LNCaP clone FGC (cell line): ENCODE measurements around the gene EIF2S2.

ENCODE experiments used
- DNase-seq: peaks from one replicate; pipeline ENCODE4 v3.0.0-alpha.2; 2011; ENCODE audit warnings: low read depth
- H3K4me3 ChIP-seq: 2 replicates; pipeline ENCODE4 v1.5.1; 2011; ENCODE audit warnings: mild to moderate bottlenecking, low read depth, low read length, control low read depth
- TF ChIP-seq, protein P1 (sequence below): IDR thresholded peaks from 2 replicates; pipeline ENCODE4 v1.5.1; 2012; ENCODE audit warnings: mild to moderate bottlenecking; ENCODE audit not compliant: control insufficient read depth, insufficient read depth; ENCODE audit errors: extremely low read depth

The EIF2S2 gene

GRCh38 chr20:34043025-34043424, 69.0 kb downstream of the EIF2S2 start:
- no peak overlapping the region for H3K4me3 ChIP-seq
- TF ChIP-seq, protein P1, sequence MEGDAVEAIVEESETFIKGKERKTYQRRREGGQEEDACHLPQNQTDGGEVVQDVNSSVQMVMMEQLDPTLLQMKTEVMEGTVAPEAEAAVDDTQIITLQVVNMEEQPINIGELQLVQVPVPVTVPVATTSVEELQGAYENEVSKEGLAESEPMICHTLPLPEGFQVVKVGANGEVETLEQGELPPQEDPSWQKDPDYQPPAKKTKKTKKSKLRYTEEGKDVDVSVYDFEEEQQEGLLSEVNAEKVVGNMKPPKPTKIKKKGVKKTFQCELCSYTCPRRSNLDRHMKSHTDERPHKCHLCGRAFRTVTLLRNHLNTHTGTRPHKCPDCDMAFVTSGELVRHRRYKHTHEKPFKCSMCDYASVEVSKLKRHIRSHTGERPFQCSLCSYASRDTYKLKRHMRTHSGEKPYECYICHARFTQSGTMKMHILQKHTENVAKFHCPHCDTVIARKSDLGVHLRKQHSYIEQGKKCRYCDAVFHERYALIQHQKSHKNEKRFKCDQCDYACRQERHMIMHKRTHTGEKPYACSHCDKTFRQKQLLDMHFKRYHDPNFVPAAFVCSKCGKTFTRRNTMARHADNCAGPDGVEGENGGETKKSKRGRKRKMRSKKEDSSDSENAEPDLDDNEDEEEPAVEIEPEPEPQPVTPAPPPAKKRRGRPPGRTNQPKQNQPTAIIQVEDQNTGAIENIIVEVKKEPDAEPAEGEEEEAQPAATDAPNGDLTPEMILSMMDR = no peak
- DNase-seq = no peak

GRCh38 chr20:34042262-34042661, 69.8 kb downstream of the EIF2S2 start:
- no peak for DNase-seq
- no peak overlapping the region for H3K4me3 ChIP-seq
- TF ChIP-seq, protein P1 = no peak

- DNase-seq = no peak
- TF ChIP-seq, protein P1 = no peak
- H3K4me3 ChIP-seq = no peak overlapping the region
Measured at GRCh38 chr20:34041226-34041625, 70.8 kb downstream of the EIF2S2 start.

DNA sequence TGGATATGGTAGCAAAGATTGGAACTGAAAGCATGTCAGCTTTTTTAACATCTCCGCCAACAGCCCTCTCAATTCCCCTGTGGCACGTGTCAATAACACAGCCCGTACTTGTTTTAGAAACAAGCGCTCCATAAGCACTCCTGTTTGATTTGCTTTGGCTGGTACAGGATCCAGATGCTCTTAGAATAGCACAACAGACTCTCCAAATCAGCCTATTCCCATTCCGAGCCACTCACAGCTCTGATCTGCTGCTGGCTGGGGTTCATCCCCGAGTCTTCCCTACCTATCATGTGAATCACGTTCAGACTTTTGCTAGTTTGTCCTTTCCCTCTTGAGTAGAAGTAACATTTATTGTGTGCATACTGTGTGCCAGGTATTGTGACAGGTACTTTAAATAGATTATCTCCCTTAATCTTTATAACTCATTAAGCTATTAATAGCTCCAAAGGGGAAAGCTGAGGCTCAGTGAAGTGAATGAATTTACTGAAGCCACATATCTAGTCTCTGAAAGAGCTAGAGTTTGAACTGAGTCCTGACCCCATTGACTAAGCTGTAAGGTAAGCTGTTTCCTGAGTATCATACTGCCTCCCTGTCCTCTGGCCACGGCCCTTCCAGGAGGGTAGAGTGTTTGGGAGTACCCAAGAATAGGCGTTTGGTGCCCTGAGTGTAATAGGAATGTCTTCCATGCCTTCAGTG, 71.6 kb downstream of the EIF2S2 start:
- DNase-seq = peak; percentile 33
- TF ChIP-seq, protein P1 = no peak
- no peak overlapping the region for H3K4me3 ChIP-seq
